Measurements from ENCODE around the gene HPS4.
A peak's percentile ranks its signal among the peaks of the same experiment; 100 is the strongest.

HPS4 gene

GRCh38 chr22:26461188-26461810 lies 22.3 kb downstream of the HPS4 start:
- no peak overlapping the region for H3K4me3 ChIP-seq (ENCODE audit: low read length)
- H3K27me3 ChIP-seq (ENCODE audit: control insufficient read depth, low read length), result no peaks in the 10 kb centered on the region
- H3K4me1 ChIP-seq (ENCODE audit: control insufficient read depth, low read length), result no peaks in the 10 kb centered on the region
- no peaks in the 10 kb centered on the region for H3K9me3 ChIP-seq (ENCODE audit: control insufficient read depth, insufficient read depth, low read length)
- no peaks in the 10 kb centered on the region for H3K9me2 ChIP-seq (replicated peaks; ENCODE audit: control insufficient read depth, low read length)
- no peak overlapping the region for H3K4me2 ChIP-seq (ENCODE audit: low read length)
- no peaks in the 10 kb centered on the region for H3F3A ChIP-seq (ENCODE audit: control insufficient read depth, insufficient read depth)
- H3K79me2 ChIP-seq (ENCODE audit: control insufficient read depth, low read length), result peaks cover 87% of the 10 kb centered on the region
- H3K27ac ChIP-seq (ENCODE audit: low read depth, low read length), result no peak overlapping the region
- TF ChIP-seq CTCF (IDR thresholded peaks at IDR 0.05; ENCODE audit: low read depth, low read length, poor library complexity, severe bottlenecking) (peak; percentile 95), EZH2phosphoT487 (IDR thresholded peaks at IDR 0.05; ENCODE audit: borderline replicate concordance, low read length) (no peak)
- H3K36me3 ChIP-seq (ENCODE audit: control insufficient read depth, low read length), result peaks cover 90% of the 10 kb centered on the region
- H4K20me1 ChIP-seq (ENCODE audit: control insufficient read depth, insufficient read depth, low read depth, low read length), result peaks cover 9% of the 10 kb centered on the region

DNA sequence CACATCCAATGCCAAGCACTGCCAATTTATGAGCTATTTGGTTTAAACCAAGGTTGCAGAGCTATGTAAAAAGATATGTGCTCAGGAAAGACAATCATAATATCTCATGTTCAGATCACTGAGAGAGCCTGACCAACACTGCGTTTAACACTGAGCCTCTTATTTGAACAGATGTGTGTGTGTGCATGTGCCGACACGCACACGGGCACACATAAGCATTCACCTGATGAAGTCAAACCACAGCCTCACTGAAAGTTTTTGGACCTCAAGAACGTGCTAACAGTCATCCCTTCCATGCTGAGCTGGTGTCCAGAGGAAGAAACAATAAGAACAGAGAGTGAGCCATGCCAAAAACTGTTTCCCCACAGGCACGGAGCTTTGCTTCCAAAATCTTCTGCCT lies 23.4 kb downstream of the HPS4 start:
- H3K4me1 ChIP-seq (ENCODE audit: control insufficient read depth, low read length), result no peaks in the 10 kb centered on the region
- no peaks in the 10 kb centered on the region for H3K9me2 ChIP-seq (replicated peaks; ENCODE audit: control insufficient read depth, low read length)
- H3K4me3 ChIP-seq (ENCODE audit: low read length), result no peak overlapping the region
- TF ChIP-seq CTCF (IDR thresholded peaks at IDR 0.05; ENCODE audit: low read depth, low read length, poor library complexity, severe bottlenecking) (no peak), EZH2phosphoT487 (IDR thresholded peaks at IDR 0.05; ENCODE audit: borderline replicate concordance, low read length) (no peak)
- peaks cover 86% of the 10 kb centered on the region for H3K36me3 ChIP-seq (ENCODE audit: control insufficient read depth, low read length)
- no peaks in the 10 kb centered on the region for H3K9me3 ChIP-seq (ENCODE audit: control insufficient read depth, insufficient read depth, low read length)
- no peaks in the 10 kb centered on the region for H3F3A ChIP-seq (ENCODE audit: control insufficient read depth, insufficient read depth)
- H3K4me2 ChIP-seq (ENCODE audit: low read length), result no peak overlapping the region
- H3K27me3 ChIP-seq (ENCODE audit: control insufficient read depth, low read length), result no peaks in the 10 kb centered on the region
- H3K79me2 ChIP-seq (ENCODE audit: control insufficient read depth, low read length), result peaks cover 83% of the 10 kb centered on the region
- H4K20me1 ChIP-seq (ENCODE audit: control insufficient read depth, insufficient read depth, low read depth, low read length), result peaks cover 9% of the 10 kb centered on the region
- H3K27ac ChIP-seq (ENCODE audit: low read depth, low read length), result no peak overlapping the region

DNA sequence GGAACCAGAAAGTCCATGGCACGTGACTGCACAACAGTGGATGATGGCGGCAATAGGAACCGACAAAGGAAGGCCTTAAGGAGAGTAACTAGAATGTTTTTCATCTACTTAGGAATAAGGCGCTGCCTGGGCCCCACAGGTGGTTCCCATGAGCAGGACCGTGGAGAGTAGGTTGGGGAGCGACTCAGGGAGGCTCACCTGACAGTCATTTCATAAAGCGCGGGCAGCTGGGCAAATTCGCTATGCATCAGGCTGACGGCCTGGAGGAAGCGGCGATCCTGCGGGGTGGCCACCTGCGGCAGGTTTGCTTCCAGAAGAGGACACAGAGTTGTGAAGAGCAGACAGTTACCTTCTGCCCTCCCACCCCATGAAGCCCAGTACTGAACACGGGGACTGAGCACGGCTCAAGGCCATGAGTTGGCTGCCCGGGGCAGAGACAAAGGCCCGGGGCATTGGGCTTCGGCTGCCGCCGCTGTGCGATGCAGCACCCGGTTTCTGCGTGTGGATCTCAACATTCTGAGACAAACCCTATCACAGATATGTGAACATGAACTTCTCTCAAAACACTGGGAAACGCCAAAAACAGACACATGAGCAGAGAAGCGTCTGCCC lies 25.8 kb downstream of the HPS4 start:
- Histone ChIP-seq H3K4me3 (ENCODE audit: low read length) (no peak overlapping the region), H4K20me1 (ENCODE audit: control insufficient read depth, insufficient read depth, low read depth, low read length) (peaks cover 9% of the 10 kb centered on the region), H3K9me2 (replicated peaks; ENCODE audit: control insufficient read depth, low read length) (no peaks in the 10 kb centered on the region), H3K4me1 (ENCODE audit: control insufficient read depth, low read length) (no peaks in the 10 kb centered on the region), H3K27me3 (ENCODE audit: control insufficient read depth, low read length) (no peaks in the 10 kb centered on the region), H3K79me2 (ENCODE audit: control insufficient read depth, low read length) (peaks cover 65% of the 10 kb centered on the region), H3F3A (ENCODE audit: control insufficient read depth, insufficient read depth) (no peaks in the 10 kb centered on the region), H3K27ac (ENCODE audit: low read depth, low read length) (no peak overlapping the region), H3K9me3 (ENCODE audit: control insufficient read depth, insufficient read depth, low read length) (no peaks in the 10 kb centered on the region), H3K36me3 (ENCODE audit: control insufficient read depth, low read length) (peaks cover 78% of the 10 kb centered on the region), H3K4me2 (ENCODE audit: low read length) (no peak overlapping the region)
- no peak for TF ChIP-seq EZH2phosphoT487 (IDR thresholded peaks at IDR 0.05; ENCODE audit: borderline replicate concordance, low read length)
- TF ChIP-seq CTCF (IDR thresholded peaks at IDR 0.05; ENCODE audit: low read depth, low read length, poor library complexity, severe bottlenecking), result no peak
